Tibial artery (tissue), 4 donors: ENCODE results near the gene CFHR1.
"Not testable (repeated sequence)": the region's sequence is repeated elsewhere in the genome, so short reads cannot be mapped to it uniquely, and the experiment has no call there.

Experiments used
- DNase-seq, 2 donors: peaks; one replicate each; pipeline ENCODE4 v3.0.0-alpha.2; 2019
- H3K27ac ChIP-seq, 2 donors: fragments of 200-600 bp; sonication (generic) in 1 of 2; 1 replicate in 1 of 2; 2 replicates in 1 of 2; pipeline ENCODE4 v1.5.1; 2018 to 2019; ENCODE audit warnings: mild to moderate bottlenecking in 1 of 2
- H3K27me3 ChIP-seq, 2 donors: fragments of 200-600 bp; sonication (generic) in 1 of 2; one replicate each; pipeline versions ENCODE4 v1.5.1 to v1.6.0; 2016 to 2019
- H3K36me3 ChIP-seq, 3 donors: fragments of 200-600 bp; sonication (generic) in 2 of 3; one replicate each; pipeline ENCODE4 v1.5.1; 2016 to 2019; ENCODE audit warnings: mild to moderate bottlenecking in 2 of 3
- H3K4me1 ChIP-seq, 4 donors: fragments of 200-600 bp; sonication (generic) in 2 of 4; 1 replicate in 3 of 4; 2 replicates in 1 of 4; pipeline ENCODE4 v1.5.1; 2016 to 2019
- H3K4me3 ChIP-seq, 2 donors: fragments of 200-600 bp; sonication (generic) in 1 of 2; 1 replicate in 1 of 2; 2 replicates in 1 of 2; pipeline ENCODE4 v1.5.1; 2018 to 2019; ENCODE audit warnings: mild to moderate bottlenecking in 2 of 2
- H3K9me3 ChIP-seq, 3 donors: fragments of 200-600 bp; sonication (generic) in 1 of 3; one replicate each; pipeline ENCODE4 v1.5.1; 2016 to 2019
- intact Hi-C: fragments of 100-400 bp; cut with DNase I; formaldehyde crosslinking; loops from one replicate; pipeline ENCODE4 v1.15.0; 2023; ENCODE audit warnings: low total_unique reads
- TF ChIP-seq, protein P1 (sequence below), 2 experiments: fragments of 200-600 bp in 1 of 2; fragments of 450-650 bp in 1 of 2; IDR thresholded peaks; one replicate each; pipeline ENCODE4 v1.5.1; 2017 to 2019; ENCODE audit warnings: antibody characterized with exemption in 2 of 2, mild to moderate bottlenecking in 1 of 2, moderate library complexity in 1 of 2

Gene CFHR1

DNA sequence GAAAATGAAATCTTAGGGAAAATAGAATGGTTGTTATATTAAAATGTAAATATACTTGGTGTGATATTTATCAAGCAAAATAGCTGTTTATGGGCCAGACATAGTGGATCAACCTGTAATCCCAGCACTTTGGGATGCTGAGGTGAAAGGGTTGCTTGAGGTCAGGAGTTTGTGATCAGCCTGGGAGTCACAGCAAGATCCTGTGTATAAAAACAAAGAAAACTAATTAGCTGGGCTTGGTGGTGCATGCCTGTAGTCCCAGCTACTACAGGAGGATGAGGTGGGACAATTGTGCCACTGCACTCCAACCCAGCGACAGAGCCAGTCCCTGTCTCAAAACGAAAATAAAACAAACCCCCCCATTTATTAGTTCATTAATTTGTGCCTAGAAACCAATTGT lies 21.6 kb upstream of the CFHR1 start:
- TF ChIP-seq, protein P1, sequence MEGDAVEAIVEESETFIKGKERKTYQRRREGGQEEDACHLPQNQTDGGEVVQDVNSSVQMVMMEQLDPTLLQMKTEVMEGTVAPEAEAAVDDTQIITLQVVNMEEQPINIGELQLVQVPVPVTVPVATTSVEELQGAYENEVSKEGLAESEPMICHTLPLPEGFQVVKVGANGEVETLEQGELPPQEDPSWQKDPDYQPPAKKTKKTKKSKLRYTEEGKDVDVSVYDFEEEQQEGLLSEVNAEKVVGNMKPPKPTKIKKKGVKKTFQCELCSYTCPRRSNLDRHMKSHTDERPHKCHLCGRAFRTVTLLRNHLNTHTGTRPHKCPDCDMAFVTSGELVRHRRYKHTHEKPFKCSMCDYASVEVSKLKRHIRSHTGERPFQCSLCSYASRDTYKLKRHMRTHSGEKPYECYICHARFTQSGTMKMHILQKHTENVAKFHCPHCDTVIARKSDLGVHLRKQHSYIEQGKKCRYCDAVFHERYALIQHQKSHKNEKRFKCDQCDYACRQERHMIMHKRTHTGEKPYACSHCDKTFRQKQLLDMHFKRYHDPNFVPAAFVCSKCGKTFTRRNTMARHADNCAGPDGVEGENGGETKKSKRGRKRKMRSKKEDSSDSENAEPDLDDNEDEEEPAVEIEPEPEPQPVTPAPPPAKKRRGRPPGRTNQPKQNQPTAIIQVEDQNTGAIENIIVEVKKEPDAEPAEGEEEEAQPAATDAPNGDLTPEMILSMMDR (IDR thresholded peaks at IDR 0.05), result no peak
- H3K4me3 ChIP-seq, result no peak overlapping the region
- no peak overlapping the region for H3K27ac ChIP-seq
- DNase-seq, result no peak
- no peaks in the 10 kb centered on the region for H3K4me1 ChIP-seq
- no peaks in the 10 kb centered on the region for H3K9me3 ChIP-seq
- intact Hi-C loops, result loop anchor here (5.0 kb wide), 1 partner anchor 124 kb away; no protein-coding TSS in a partner anchor
- H3K27me3 ChIP-seq, result no peaks in the 10 kb centered on the region
- H3K36me3 ChIP-seq, result no peaks in the 10 kb centered on the region

DNA sequence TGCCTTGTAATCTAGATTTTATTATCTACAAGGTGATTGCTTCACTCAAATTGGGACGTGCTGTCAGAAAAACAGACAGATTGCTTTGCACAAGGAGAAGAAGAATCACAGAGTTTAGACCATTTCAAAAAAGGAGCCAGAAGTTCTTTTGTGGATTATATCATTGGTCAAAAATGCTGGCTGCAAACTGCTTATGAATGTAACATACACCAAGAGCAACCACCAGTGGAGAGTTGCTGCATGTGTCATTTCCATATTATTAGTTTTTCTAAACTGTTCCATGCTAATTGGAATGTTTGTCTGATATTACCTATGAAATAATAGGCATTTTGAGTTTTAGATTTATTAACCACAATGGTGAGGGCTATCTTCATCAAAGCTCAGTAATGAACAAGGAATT lies 17.6 kb upstream of the CFHR1 start:
- H3K4me1 ChIP-seq, DNase-seq, H3K4me3 ChIP-seq, H3K27me3 ChIP-seq, H3K27ac ChIP-seq, H3K36me3 ChIP-seq, H3K9me3 ChIP-seq, intact Hi-C loops: not testable (repeated sequence)

GRCh38 chr1:196808529-196809235 lies 10.8 kb upstream of the CFHR1 start:
- intact Hi-C loops, result no loop called here
- H3K27me3 ChIP-seq, result no peaks in the 10 kb centered on the region
- H3K4me3 ChIP-seq, result no peak overlapping the region
- H3K27ac ChIP-seq, result no peak overlapping the region
- H3K36me3 ChIP-seq, result no peaks in the 10 kb centered on the region
- H3K4me1 ChIP-seq, result no peaks in the 10 kb centered on the region
- no peaks in the 10 kb centered on the region for H3K9me3 ChIP-seq
- DNase-seq, result no peak
- TF ChIP-seq, protein P1 (IDR thresholded peaks at IDR 0.05), result no peak

- DNase-seq, H3K27me3 ChIP-seq, H3K27ac ChIP-seq, H3K9me3 ChIP-seq, H3K4me3 ChIP-seq, H3K4me1 ChIP-seq, H3K36me3 ChIP-seq, intact Hi-C loops: not testable (repeated sequence)
Measured at GRCh38 chr1:196817442-196817841, 2.1 kb upstream of the CFHR1 start.

DNA sequence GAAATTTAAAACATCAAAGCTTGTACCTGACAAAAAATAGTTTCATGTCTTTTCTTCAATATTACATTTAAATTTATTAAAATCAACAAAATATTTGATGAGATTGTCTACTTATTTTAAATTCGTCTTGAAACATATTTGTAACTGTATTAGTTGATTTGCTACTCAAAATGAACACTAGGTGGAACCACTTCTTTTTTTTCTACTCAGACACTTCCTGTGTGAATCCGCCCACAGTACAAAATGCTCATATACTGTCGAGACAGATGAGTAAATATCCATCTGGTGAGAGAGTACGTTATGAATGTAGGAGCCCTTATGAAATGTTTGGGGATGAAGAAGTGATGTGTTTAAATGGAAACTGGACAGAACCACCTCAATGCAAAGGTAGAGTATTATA lies 8.3 kb downstream of the CFHR1 start:
- DNase-seq, intact Hi-C loops, H3K4me3 ChIP-seq, H3K27ac ChIP-seq, H3K36me3 ChIP-seq, H3K27me3 ChIP-seq, H3K9me3 ChIP-seq, H3K4me1 ChIP-seq: not testable (repeated sequence)

GRCh38 chr1:196849613-196850492 lies 30.3 kb downstream of the CFHR1 start:
- H3K27me3 ChIP-seq, H3K27ac ChIP-seq, H3K4me3 ChIP-seq, H3K4me1 ChIP-seq, H3K36me3 ChIP-seq, H3K9me3 ChIP-seq, DNase-seq, intact Hi-C loops: not testable (repeated sequence)

- Histone ChIP-seq H3K27ac (no peak overlapping the region), H3K4me3 (no peak overlapping the region), H3K27me3 (no peaks in the 10 kb centered on the region), H3K9me3 (no peaks in the 10 kb centered on the region), H3K4me1 (no peaks in the 10 kb centered on the region), H3K36me3 (no peaks in the 10 kb centered on the region)
- TF ChIP-seq, protein P1 (IDR thresholded peaks at IDR 0.05), result no peak
- no peak for DNase-seq
- intact Hi-C loops, result no loop called here
Measured at GRCh38 chr1:196856053-196856452, 36.5 kb downstream of the CFHR1 start.
